B cell (primary cell): ENCODE data around the gene PCSK6. TPM values are rescaled to one million over a fixed set of nuclear protein-coding genes. Genes with fewer than 3 reads are reported as not detected.

Experiments
- ATAC-seq: fragments of 200-7000 bp; cut with Tn5 transposase; one replicate; pipeline ENCODE4 v1.10.0; 2021; ENCODE audit warnings: low read depth, mild to moderate bottlenecking, moderate number of reproducible peaks, moderate library complexity
- CTCF ChIA-PET: fragments of 350-600 bp; sonication (Branson Sonifier 250); formaldehyde crosslinking; loops from one replicate; lab custom pipeline; 2021; ENCODE audit warnings: antibody characterized with exemption, inconsistent platforms; lab: Charles Lee
- POLR2A ChIA-PET: fragments of 350-600 bp; sonication (Branson Sonifier 250); formaldehyde crosslinking; loops from one replicate; lab custom pipeline; 2021; ENCODE audit warnings: antibody characterized with exemption; lab: Charles Lee
- DNase-seq: peaks from one replicate; pipeline ENCODE4 v3.0.0; 2013
- H2AFZ ChIP-seq: 2 replicates; pipeline ENCODE4 v1.6.1; 2012; ENCODE audit warnings: mild to moderate bottlenecking, low read depth, low read length; ENCODE audit not compliant: insufficient read depth, poor library complexity, severe bottlenecking
- H3K27ac ChIP-seq, 2 donors: 1 replicate in 1 of 2; 2 replicates in 1 of 2; pipeline ENCODE4 v1.5.1; 2012 to 2013; ENCODE audit warnings: low read length in 2 of 2, mild to moderate bottlenecking in 2 of 2, moderate library complexity in 1 of 2
- H3K27me3 ChIP-seq, 4 experiments: fragments of 200-600 bp in 1 of 4; sonication (generic) in 1 of 4; replicated peaks in 1 of 4; 1 replicate in 2 of 4; 2 replicates in 2 of 4; pipeline versions ENCODE4 v1.6.1 to v1.7.0; 2013 to 2016; ENCODE audit warnings: low read length in 3 of 4, mild to moderate bottlenecking in 2 of 4, mixed read lengths in 1 of 4, moderate library complexity in 1 of 4; ENCODE audit not compliant: insufficient read depth in 4 of 4, control insufficient read depth in 3 of 4; ENCODE audit errors: control extremely low read depth in 1 of 4
- H3K36me3 ChIP-seq, 2 experiments: replicated peaks in 1 of 2; 1 replicate in 1 of 2; 2 replicates in 1 of 2; pipeline versions ENCODE4 v1.6.1 to v1.7.1; 2013; ENCODE audit warnings: low read length in 1 of 2; ENCODE audit not compliant: insufficient read depth in 2 of 2, control insufficient read depth in 1 of 2; ENCODE audit errors: control extremely low read depth in 1 of 2, extremely low read depth in 1 of 2
- H3K4me1 ChIP-seq, 2 donors: fragments of 200-600 bp in 1 of 2; sonication (generic) in 1 of 2; 1 replicate in 1 of 2; 2 replicates in 1 of 2; pipeline versions ENCODE4 v1.5.1 to v1.6.1; 2013 to 2017; ENCODE audit warnings: low read length in 2 of 2; ENCODE audit not compliant: control insufficient read depth in 2 of 2, insufficient read depth in 2 of 2
- H3K4me2 ChIP-seq: replicated peaks from 2 replicates; pipeline ENCODE3; 2012; ENCODE audit warnings: mild to moderate bottlenecking, low read depth, low read length; ENCODE audit not compliant: poor library complexity, severe bottlenecking
- H3K4me3 ChIP-seq, 5 experiments: fragments of 200-600 bp in 1 of 5; sonication (generic) in 1 of 5; 1 replicate in 3 of 5; 2 replicates in 2 of 5; pipeline versions ENCODE4 v1.5.1 to v1.7.0; 2011 to 2016; ENCODE audit warnings: low read length in 4 of 5, mild to moderate bottlenecking in 4 of 5, low read depth in 2 of 5, control low read depth in 1 of 5, moderate library complexity in 1 of 5; ENCODE audit not compliant: insufficient read depth in 1 of 5; ENCODE audit errors: control extremely low read depth in 1 of 5, extremely low read depth in 1 of 5
- H3K79me2 ChIP-seq: fragments of 200-600 bp; sonication (generic); one replicate; pipeline ENCODE4 v1.6.0; 2016; ENCODE audit warnings: low read length; ENCODE audit not compliant: control insufficient read depth, insufficient read depth
- H3K9ac ChIP-seq: fragments of 200-600 bp; sonication (generic); 2 replicates; pipeline ENCODE4 v1.6.1; 2017; ENCODE audit warnings: mild to moderate bottlenecking, low read length, moderate library complexity
- H3K9me3 ChIP-seq, 3 donors: one replicate each; pipeline versions ENCODE4 v1.6.1 to v1.7.1; 2013; ENCODE audit warnings: low read length in 2 of 3; ENCODE audit not compliant: control insufficient read depth in 2 of 3, insufficient read depth in 1 of 3; ENCODE audit errors: control extremely low read depth in 1 of 3
- H4K20me1 ChIP-seq: 2 replicates; pipeline ENCODE4 v1.6.0; 2012; ENCODE audit warnings: mild to moderate bottlenecking, low read length; ENCODE audit not compliant: insufficient read depth, control insufficient read depth, poor library complexity, severe bottlenecking
- H3K27ac Mint-ChIP-seq: one replicate; pipeline ENCODE4 v1.8.0; 2021; ENCODE audit warnings: mixed read lengths
- H3K27me3 Mint-ChIP-seq: one replicate; pipeline ENCODE4 v1.8.0; 2021; ENCODE audit warnings: mixed read lengths
- H3K4me1 Mint-ChIP-seq: one replicate; pipeline ENCODE4 v1.8.0; 2021; ENCODE audit warnings: mixed read lengths
- H3K4me3 Mint-ChIP-seq: one replicate; pipeline ENCODE4 v1.8.0; 2021; ENCODE audit warnings: mixed read lengths
- H3K9me3 Mint-ChIP-seq: one replicate; pipeline ENCODE4 v1.8.0; 2022; ENCODE audit warnings: mixed read lengths; ENCODE audit not compliant: insufficient read depth
- CTCF ChIP-seq: fragments of 200-600 bp; IDR thresholded peaks from one replicate; pipeline ENCODE4 v1.8.0; 2022; ENCODE audit warnings: antibody characterized with exemption, mild to moderate bottlenecking
- EZH2 ChIP-seq: IDR thresholded peaks from 2 replicates; pipeline ENCODE4 v1.6.1; 2012; ENCODE audit warnings: borderline replicate concordance, low read depth, mild to moderate bottlenecking, moderate library complexity, low read length; ENCODE audit not compliant: insufficient read depth, poor library complexity, severe bottlenecking
- WGBS: methylation state at CpG from one replicate; pipeline ENCODE4 v1.1.5; 2013; ENCODE audit warnings: missing lambda C conversion rate; ENCODE audit not compliant: insufficient coverage; 5-methylcytosine and 5-hydroxymethylcytosine counted together
- intact Hi-C: fragments of 100-400 bp; cut with micrococcal nuclease; formaldehyde crosslinking; loops from one replicate; pipeline ENCODE4 v1.10.0; 2022
- polyA plus RNA-seq: library from polyadenylated mRNA; depleted of rRNA; stranded (reverse); fragments of >200 nt; gene quantifications from 2 replicates; pipeline ENCODE4 v1.2.3, GENCODE V29; 2012
- total RNA-seq, 2 donors: library from RNA; stranded (reverse); fragments of 120-200 nt in 1 of 2; gene quantifications; 1 replicate in 1 of 2; 2 replicates in 1 of 2; pipeline versions ENCODE4 v1.2.3 to v1.2.4, GENCODE V29; 2013 to 2022

The PCSK6 gene
- total and polyA plus RNA-seq, 2 donors (not counting 1 experiment from before 2014, with no cell fraction given): 0.66 to 1.6 TPM

- CTCF ChIA-PET: no interaction called here
- Mint-ChIP-seq H3K4me1 (peaks cover 5% of the 10 kb centered on the region), H3K4me3 (no peak overlapping the region), H3K9me3 (no peaks in the 10 kb centered on the region), H3K27ac (no peak overlapping the region), H3K27me3 (peaks cover 12% of the 10 kb centered on the region)
- Histone ChIP-seq H3K27ac (no peak overlapping the region), H3K36me3 (no peaks in the 10 kb centered on the region), H3K9me3 (peaks cover 0 to 4% (median 0%) of the 10 kb centered on the region in 3 donors), H3K79me2 (no peaks in the 10 kb centered on the region), H3K4me3 (no peak overlapping the region), H4K20me1 (no peaks in the 10 kb centered on the region), H3K9ac (no peak overlapping the region), H3K4me1 (no peaks in the 10 kb centered on the region), H2AFZ (no peak overlapping the region), H3K27me3 (peaks cover 0 to 2% (median 1%) of the 10 kb centered on the region in 4 experiments), H3K4me2 (no peak overlapping the region)
- DNase-seq (no peak), ATAC-seq (no peak)
- POLR2A ChIA-PET: no interaction called here
- intact Hi-C loops: no loop called here
- TF ChIP-seq EZH2: no peak
- no peak for TF ChIP-seq CTCF
- 96% methylated on average over 7 of the region's 14 CpGs for WGBS
Measured at GRCh38 chr15:101368086-101368780, 121.3 kb downstream of the PCSK6 start.

GRCh38 chr15:101366853-101367252 lies 122.7 kb downstream of the PCSK6 start:
- no peak overlapping the region for H3K4me3 Mint-ChIP-seq

More at GRCh38 chr15:101366853-101367252, 122.7 kb downstream of the PCSK6 start:
- Histone ChIP-seq H3K79me2 (no peaks in the 10 kb centered on the region), H3K4me2 (no peak overlapping the region), H3K27ac (no peak overlapping the region), H3K4me1 (no peaks in the 10 kb centered on the region), H3K9me3 (peaks cover 0 to 4% (median 0%) of the 10 kb centered on the region in 3 donors), H3K27me3 (peaks cover 0 to 2% (median 1%) of the 10 kb centered on the region in 4 experiments), H3K36me3 (no peaks in the 10 kb centered on the region), H3K4me3 (no peak overlapping the region), H4K20me1 (no peaks in the 10 kb centered on the region), H2AFZ (no peak overlapping the region), H3K9ac (no peak overlapping the region)
- 40% methylated on average over 1 of the region's 3 CpGs for WGBS
- Mint-ChIP-seq H3K9me3 (no peaks in the 10 kb centered on the region), H3K27me3 (peaks cover 8% of the 10 kb centered on the region), H3K27ac (no peak overlapping the region), H3K4me1 (no peaks in the 10 kb centered on the region)
- TF ChIP-seq CTCF (no peak), EZH2 (no peak)
- ChIA-PET CTCF (no interaction called here), POLR2A (no interaction called here)
- DNase-seq (no peak), ATAC-seq (no peak)
- intact Hi-C loops: no loop called here
